ENCODE results near the gene SLC16A3. TPM values are rescaled to one million over a fixed set of nuclear protein-coding genes. Genes with fewer than 3 reads are reported as not detected.

The SLC16A3 gene
- total RNA-seq, 1 donor from 2014 or later: 81.9 TPM

DNA sequence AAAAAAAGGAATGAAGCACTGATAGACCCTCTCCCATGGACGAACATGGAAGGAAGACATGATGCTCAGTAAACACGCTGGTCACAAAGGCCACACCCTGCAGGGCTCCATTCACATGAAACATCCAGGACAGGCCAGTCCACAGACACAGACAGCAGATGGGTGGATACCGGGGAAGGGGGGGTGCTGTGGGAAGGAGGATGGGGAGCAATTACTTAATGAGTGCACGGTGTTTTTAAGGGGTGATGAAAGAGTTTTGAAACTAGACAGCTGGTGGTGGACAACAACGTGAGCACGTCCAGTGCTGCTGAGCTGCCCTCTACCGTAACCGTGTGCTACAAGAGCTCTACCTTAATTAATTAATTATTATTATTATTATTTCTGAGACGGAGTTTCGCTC, 6.0 kb upstream of the SLC16A3 start:
- no peak overlapping the region for H3K4me3 ChIP-seq
- H3K27ac ChIP-seq: no peak overlapping the region
- TF ChIP-seq, protein P1, sequence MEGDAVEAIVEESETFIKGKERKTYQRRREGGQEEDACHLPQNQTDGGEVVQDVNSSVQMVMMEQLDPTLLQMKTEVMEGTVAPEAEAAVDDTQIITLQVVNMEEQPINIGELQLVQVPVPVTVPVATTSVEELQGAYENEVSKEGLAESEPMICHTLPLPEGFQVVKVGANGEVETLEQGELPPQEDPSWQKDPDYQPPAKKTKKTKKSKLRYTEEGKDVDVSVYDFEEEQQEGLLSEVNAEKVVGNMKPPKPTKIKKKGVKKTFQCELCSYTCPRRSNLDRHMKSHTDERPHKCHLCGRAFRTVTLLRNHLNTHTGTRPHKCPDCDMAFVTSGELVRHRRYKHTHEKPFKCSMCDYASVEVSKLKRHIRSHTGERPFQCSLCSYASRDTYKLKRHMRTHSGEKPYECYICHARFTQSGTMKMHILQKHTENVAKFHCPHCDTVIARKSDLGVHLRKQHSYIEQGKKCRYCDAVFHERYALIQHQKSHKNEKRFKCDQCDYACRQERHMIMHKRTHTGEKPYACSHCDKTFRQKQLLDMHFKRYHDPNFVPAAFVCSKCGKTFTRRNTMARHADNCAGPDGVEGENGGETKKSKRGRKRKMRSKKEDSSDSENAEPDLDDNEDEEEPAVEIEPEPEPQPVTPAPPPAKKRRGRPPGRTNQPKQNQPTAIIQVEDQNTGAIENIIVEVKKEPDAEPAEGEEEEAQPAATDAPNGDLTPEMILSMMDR (IDR thresholded peaks at IDR 0.05): no peak
- ATAC-seq (no peak), DNase-seq (peak; percentile 43)
- intact Hi-C loops (cut with DNase I): no loop called here
- H3K27me3 ChIP-seq (ENCODE audit: low read depth): no peaks in the 10 kb centered on the region
- H3K36me3 ChIP-seq: no peaks in the 10 kb centered on the region
- peaks cover 4% of the 10 kb centered on the region for H3K4me1 ChIP-seq
- no peaks in the 10 kb centered on the region for H3K9me3 ChIP-seq

DNA sequence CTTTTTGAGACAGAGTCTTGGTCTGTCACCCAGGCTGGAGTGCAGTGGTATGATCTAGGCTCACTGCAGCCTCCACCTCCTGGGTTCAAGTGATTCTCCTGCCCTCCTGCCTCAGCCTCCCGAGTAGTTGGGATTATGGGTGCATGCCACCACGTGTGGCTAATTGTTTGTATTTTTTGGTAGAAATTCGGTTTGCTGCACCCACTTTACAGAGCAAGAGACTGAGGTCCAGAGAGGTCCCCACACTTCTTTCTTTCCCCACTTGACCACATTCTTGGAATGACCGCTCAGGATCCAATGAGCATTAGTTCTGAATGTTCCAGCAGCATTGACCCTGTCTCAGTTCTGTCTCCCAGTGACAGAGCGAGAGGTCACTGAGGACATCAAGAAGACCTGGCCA, 5.3 kb upstream of the SLC16A3 start:
- DNase-seq: no peak
- Histone ChIP-seq H3K36me3 (no peaks in the 10 kb centered on the region), H3K4me1 (peaks cover 9% of the 10 kb centered on the region), H3K27me3 (ENCODE audit: low read depth) (no peaks in the 10 kb centered on the region), H3K27ac (no peak overlapping the region), H3K4me3 (no peak overlapping the region), H3K9me3 (no peaks in the 10 kb centered on the region)
- no peak for ATAC-seq
- intact Hi-C loops (cut with DNase I): no loop called here
- TF ChIP-seq, protein P1 (IDR thresholded peaks at IDR 0.05): no peak

DNA sequence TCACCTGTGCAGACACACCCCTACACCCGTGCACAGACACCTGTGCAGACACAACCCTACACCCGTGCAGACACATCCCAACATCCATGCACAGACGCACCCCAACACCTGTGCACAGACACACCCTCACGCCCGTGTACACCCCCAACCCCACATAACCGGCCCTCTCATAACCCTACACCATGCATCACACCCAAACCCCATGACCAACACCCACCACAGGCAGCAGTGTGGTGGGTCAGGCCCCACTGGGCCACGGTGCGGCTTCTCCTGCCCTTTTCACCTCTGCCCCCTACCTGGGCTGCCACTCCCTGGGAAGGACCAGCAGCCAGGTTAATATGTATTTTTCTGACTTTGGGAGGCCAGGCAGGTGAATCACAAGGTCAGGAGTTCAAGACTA, 4.2 kb upstream of the SLC16A3 start:
- DNase-seq (no peak), ATAC-seq (no peak)
- H3K27ac ChIP-seq: no peak overlapping the region
- H3K36me3 ChIP-seq: no peaks in the 10 kb centered on the region
- no peak overlapping the region for H3K4me3 ChIP-seq
- no peaks in the 10 kb centered on the region for H3K27me3 ChIP-seq (ENCODE audit: low read depth)
- intact Hi-C loops (cut with DNase I): no loop called here
- TF ChIP-seq, protein P1 (IDR thresholded peaks at IDR 0.05): no peak
- peaks cover 15% of the 10 kb centered on the region for H3K4me1 ChIP-seq
- no peaks in the 10 kb centered on the region for H3K9me3 ChIP-seq

DNA sequence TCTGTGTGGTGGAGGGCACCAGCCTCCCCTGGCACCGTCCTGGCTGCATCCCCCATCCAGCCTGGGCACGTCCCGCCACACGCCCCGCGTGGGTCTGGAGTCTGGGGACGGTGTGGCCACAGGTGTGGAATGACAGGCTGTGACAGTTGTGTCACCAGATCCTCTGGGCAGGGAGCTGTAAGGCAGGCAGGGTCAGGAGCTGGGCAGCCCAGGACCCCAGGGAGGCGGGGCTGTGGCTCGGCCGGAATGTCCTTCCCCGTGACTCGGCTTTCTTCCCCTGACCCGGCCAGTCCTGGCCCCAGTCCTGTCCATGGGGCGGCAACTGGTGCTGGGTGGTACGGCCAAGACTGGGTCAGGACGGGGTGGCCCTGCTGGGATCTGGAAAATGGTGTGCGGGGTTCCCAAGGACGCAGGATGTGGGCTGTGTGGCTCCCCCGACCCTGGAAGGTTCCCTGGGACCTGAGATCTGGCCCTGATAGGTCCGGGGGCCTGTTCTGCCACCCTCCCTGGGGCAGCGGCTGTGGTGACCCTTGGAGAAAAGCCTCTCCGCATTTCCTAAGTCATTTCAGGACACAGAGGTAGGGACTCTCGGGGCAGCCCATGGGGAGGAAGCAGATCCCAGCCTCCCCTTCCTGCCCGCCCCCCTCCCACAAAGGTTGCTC, 3.3 kb upstream of the SLC16A3 start:
- intact Hi-C loops (cut with DNase I): no loop called here
- Histone ChIP-seq H3K27me3 (ENCODE audit: low read depth) (no peaks in the 10 kb centered on the region), H3K36me3 (no peaks in the 10 kb centered on the region), H3K4me3 (no peak overlapping the region), H3K9me3 (no peaks in the 10 kb centered on the region), H3K4me1 (peaks cover 24% of the 10 kb centered on the region), H3K27ac (no peak overlapping the region)
- DNase-seq: peak; percentile 41
- no peak for ATAC-seq
- TF ChIP-seq, protein P1 (IDR thresholded peaks at IDR 0.05): no peak

DNA sequence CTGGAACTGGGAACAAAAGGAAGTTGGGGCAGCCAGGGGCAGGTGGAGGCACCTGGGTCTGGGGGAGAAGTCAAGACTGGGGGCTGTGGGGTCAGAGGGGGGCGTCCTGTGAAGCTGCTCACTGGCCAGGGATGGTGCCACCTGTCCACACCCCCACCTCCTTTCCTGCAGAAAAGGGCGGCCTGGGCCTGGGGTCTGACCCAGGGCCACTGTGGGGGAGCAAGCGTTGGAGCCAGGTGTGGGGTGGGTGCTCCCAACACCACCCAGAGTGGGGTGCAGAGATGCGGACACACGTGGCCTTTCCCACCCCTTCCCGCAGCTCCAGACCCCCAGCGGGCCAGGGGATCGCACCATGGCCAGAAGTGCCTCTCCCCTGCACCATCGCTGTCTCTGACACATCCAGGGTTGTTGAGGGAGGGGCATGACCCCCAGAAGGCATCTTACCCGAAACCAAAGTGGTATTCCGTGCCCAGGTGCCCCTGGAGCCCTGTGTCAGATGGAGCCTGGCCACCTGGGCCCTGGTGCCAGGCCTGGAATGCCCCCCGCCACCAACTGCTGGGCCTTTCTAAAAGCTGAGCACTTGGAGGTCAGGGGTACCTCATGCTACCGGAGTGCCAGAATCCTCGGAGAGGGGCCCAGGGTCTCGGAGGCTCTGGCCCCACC, 2.6 kb upstream of the SLC16A3 start:
- no peaks in the 10 kb centered on the region for H3K9me3 ChIP-seq
- no peaks in the 10 kb centered on the region for H3K27me3 ChIP-seq (ENCODE audit: low read depth)
- ATAC-seq: no peak
- H3K36me3 ChIP-seq: no peaks in the 10 kb centered on the region
- TF ChIP-seq, protein P1 (IDR thresholded peaks at IDR 0.05): no peak
- no peak overlapping the region for H3K4me3 ChIP-seq
- H3K27ac ChIP-seq: no peak overlapping the region
- H3K4me1 ChIP-seq: peaks cover 26% of the 10 kb centered on the region
- intact Hi-C loops (cut with DNase I): no loop called here
- DNase-seq: no peak
